ENCODE results near the gene COL6A5.

COL6A5 gene

GRCh38 chr3:130522399-130522798 lies 176.9 kb downstream of the COL6A5 start:
- no peak for DNase-seq

- DNase-seq: no peak
Measured at GRCh38 chr3:130527426-130527825, 182.0 kb downstream of the COL6A5 start.

- no peak for DNase-seq
Measured at GRCh38 chr3:130528120-130528519, 182.6 kb downstream of the COL6A5 start.

GRCh38 chr3:130529486-130530215 lies 184.2 kb downstream of the COL6A5 start:
- DNase-seq: no peak

GRCh38 chr3:130533247-130533646 lies 187.8 kb downstream of the COL6A5 start:
- no peak for DNase-seq

Data from stimulated activated CD8-positive, alpha-beta memory T cell treated with anti-CD3 and anti-CD28 coated beads, Interleukin-4, amount 100 ng/mL, for 48 hours (primary cell).